PC-3 (cell line): ENCODE data around the gene RHOBTB3. TPM values are rescaled to one million over a fixed set of nuclear protein-coding genes. Genes with fewer than 3 reads are reported as not detected.

Experiments used
- ATAC-seq: fragments of 200-7000 bp; cut with Tn5 transposase; 2 replicates; pipeline ENCODE4 v1.9.1; 2020; ENCODE audit warnings: mild to moderate bottlenecking, moderate library complexity
- BruUV-seq: library from RNA; stranded (reverse); fragments of 400-500 nt; replicated peaks from 2 replicates; lab custom pipeline; 2021; lab: Mats Ljungman, UMichigan
- CTCF ChIA-PET: fragments of 300-600 bp; sonication (Branson Sonifier 250); formaldehyde crosslinking; loops from one replicate; lab custom pipeline; 2022; ENCODE audit warnings: antibody characterized with exemption; lab: Charles Lee
- POLR2A ChIA-PET: fragments of 300-600 bp; sonication (Branson Sonifier 250); formaldehyde crosslinking; loops from one replicate; lab custom pipeline; 2022; ENCODE audit warnings: antibody characterized with exemption; ENCODE audit not compliant: unreplicated experiment; lab: Charles Lee
- DNase-seq: peaks from one replicate; pipeline ENCODE4 v3.0.0-alpha.2; 2015
- H2AFZ ChIP-seq: fragments of 300-600 bp; sonication (generic); 2 replicates; pipeline ENCODE4 v1.6.0; 2016; ENCODE audit warnings: antibody characterized with exemption, low read length
- H3F3A ChIP-seq: fragments of 300-600 bp; sonication (generic); one replicate; pipeline ENCODE4 v1.6.0; 2017; ENCODE audit warnings: antibody characterized with exemption, low read length, control low read depth, mild to moderate bottlenecking; ENCODE audit not compliant: unreplicated experiment
- H3K27ac ChIP-seq: fragments of 300-600 bp; sonication (generic); 2 replicates; pipeline ENCODE4 v1.5.1; 2016; ENCODE audit warnings: mild to moderate bottlenecking, low read length
- H3K27me3 ChIP-seq: fragments of 300-600 bp; sonication (generic); 2 replicates; pipeline ENCODE4 v1.6.1; 2016; ENCODE audit warnings: low read length, mixed read lengths
- H3K36me3 ChIP-seq: fragments of 300-600 bp; sonication (generic); 2 replicates; pipeline ENCODE4 v1.6.1; 2016; ENCODE audit warnings: low read depth, mixed run types, low read length, mixed read lengths
- H3K4me1 ChIP-seq: fragments of 300-600 bp; sonication (generic); 2 replicates; pipeline ENCODE4 v1.5.1; 2016; ENCODE audit warnings: low read length; ENCODE audit not compliant: insufficient read depth
- H3K4me2 ChIP-seq: fragments of 300-600 bp; sonication (generic); 2 replicates; pipeline ENCODE4 v1.6.0; 2016; ENCODE audit warnings: low read length
- H3K4me3 ChIP-seq: fragments of 300-600 bp; sonication (generic); 2 replicates; pipeline ENCODE4 v1.5.1; 2016; ENCODE audit warnings: mild to moderate bottlenecking, low read length, mixed read lengths
- H3K79me2 ChIP-seq: fragments of 300-600 bp; sonication (generic); 2 replicates; pipeline ENCODE4 v1.6.1; 2017; ENCODE audit warnings: low read length, mixed read lengths
- H3K9ac ChIP-seq: fragments of 300-600 bp; sonication (generic); 2 replicates; pipeline ENCODE4 v1.6.0; 2016; ENCODE audit warnings: mild to moderate bottlenecking, low read length
- H3K9me2 ChIP-seq: fragments of 300-600 bp; sonication (generic); replicated peaks from 2 replicates; pipeline ENCODE4 v1.6.1; 2016; ENCODE audit warnings: mixed run types, low read length, mixed read lengths
- H3K9me3 ChIP-seq: fragments of 300-600 bp; sonication (generic); 2 replicates; pipeline ENCODE4 v1.6.1; 2016; ENCODE audit warnings: low read length, mixed read lengths
- H4K20me1 ChIP-seq: fragments of 300-600 bp; sonication (generic); 2 replicates; pipeline ENCODE4 v1.6.1; 2016; ENCODE audit warnings: low read length, mixed read lengths
- EZH2 ChIP-seq: fragments of 300-600 bp; sonication (generic); IDR thresholded peaks from one replicate; pipeline ENCODE4 v1.6.1; 2017; ENCODE audit warnings: antibody characterized with exemption, mild to moderate bottlenecking, low read length; ENCODE audit not compliant: unreplicated experiment
- EZH2phosphoT487 ChIP-seq: fragments of 300-600 bp; sonication (generic); IDR thresholded peaks from 2 replicates; pipeline ENCODE4 v1.6.1; 2018; ENCODE audit warnings: mild to moderate bottlenecking, antibody characterized with exemption, low read length, borderline replicate concordance
- intact Hi-C: fragments of 100-400 bp; cut with micrococcal nuclease; formaldehyde crosslinking; loops from 2 replicates; pipeline ENCODE4 v1.9.0; 2023
- total RNA-seq: library from RNA; depleted of rRNA; stranded (reverse); fragments of >200 nt; gene quantifications from 2 replicates; pipeline ENCODE4 v1.2.3, GENCODE V29; 2014
- TF ChIP-seq, protein P1 (sequence below): fragments of 300-600 bp; sonication (generic); conservative IDR thresholded peaks from 2 replicates; pipeline ENCODE4 v1.5.1; 2017; ENCODE audit warnings: antibody characterized with exemption, low read depth, mild to moderate bottlenecking, low read length

The RHOBTB3 gene
- total RNA-seq, 1 experiment from 2014 or later, result 16.3 TPM

DNA sequence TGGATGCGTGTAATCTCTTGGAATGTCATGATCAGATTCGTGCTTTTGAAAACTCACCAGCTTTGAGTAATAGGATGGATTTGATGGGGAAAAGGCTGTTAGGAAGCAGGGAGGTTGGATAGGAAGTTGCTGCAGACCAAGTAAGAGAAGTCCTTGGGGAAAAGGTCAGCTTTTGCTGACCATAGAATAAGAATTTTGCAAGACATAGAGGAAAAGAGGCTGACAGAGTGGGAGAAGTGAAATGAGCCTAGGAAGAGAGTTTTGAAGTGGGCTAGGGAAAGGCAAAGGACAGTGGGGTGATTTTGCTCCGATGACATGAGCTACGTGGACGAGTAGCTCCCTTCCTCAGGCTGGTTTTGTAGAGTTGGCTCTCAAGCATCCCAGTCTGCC, 31.5 kb downstream of the RHOBTB3 start:
- no peak for DNase-seq
- no peak overlapping the region for H2AFZ ChIP-seq
- POLR2A ChIA-PET, result no interaction called here
- no peak overlapping the region for H3K4me2 ChIP-seq
- H3K4me3 ChIP-seq, result no peak overlapping the region
- H3K27ac ChIP-seq, result no peak overlapping the region
- TF ChIP-seq, protein P1, sequence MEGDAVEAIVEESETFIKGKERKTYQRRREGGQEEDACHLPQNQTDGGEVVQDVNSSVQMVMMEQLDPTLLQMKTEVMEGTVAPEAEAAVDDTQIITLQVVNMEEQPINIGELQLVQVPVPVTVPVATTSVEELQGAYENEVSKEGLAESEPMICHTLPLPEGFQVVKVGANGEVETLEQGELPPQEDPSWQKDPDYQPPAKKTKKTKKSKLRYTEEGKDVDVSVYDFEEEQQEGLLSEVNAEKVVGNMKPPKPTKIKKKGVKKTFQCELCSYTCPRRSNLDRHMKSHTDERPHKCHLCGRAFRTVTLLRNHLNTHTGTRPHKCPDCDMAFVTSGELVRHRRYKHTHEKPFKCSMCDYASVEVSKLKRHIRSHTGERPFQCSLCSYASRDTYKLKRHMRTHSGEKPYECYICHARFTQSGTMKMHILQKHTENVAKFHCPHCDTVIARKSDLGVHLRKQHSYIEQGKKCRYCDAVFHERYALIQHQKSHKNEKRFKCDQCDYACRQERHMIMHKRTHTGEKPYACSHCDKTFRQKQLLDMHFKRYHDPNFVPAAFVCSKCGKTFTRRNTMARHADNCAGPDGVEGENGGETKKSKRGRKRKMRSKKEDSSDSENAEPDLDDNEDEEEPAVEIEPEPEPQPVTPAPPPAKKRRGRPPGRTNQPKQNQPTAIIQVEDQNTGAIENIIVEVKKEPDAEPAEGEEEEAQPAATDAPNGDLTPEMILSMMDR, result no peak
- TF ChIP-seq EZH2 (no peak), EZH2phosphoT487 (no peak)
- H3F3A ChIP-seq, result no peaks in the 10 kb centered on the region
- BruUV-seq, result no TSS peak
- H3K9me3 ChIP-seq, result no peaks in the 10 kb centered on the region
- no peaks in the 10 kb centered on the region for H3K9me2 ChIP-seq
- no peaks in the 10 kb centered on the region for H3K36me3 ChIP-seq
- ATAC-seq, result no peak
- no peaks in the 10 kb centered on the region for H3K27me3 ChIP-seq
- intact Hi-C loops, result no loop called here
- no peaks in the 10 kb centered on the region for H3K79me2 ChIP-seq
- no peak overlapping the region for H3K9ac ChIP-seq
- no peaks in the 10 kb centered on the region for H4K20me1 ChIP-seq
- H3K4me1 ChIP-seq, result peaks cover 35% of the 10 kb centered on the region
- CTCF ChIA-PET, result interaction anchor here (0.6 kb wide), 1 partner anchor 81 kb away, joined by 9 read pairs; no protein-coding TSS in a partner anchor

DNA sequence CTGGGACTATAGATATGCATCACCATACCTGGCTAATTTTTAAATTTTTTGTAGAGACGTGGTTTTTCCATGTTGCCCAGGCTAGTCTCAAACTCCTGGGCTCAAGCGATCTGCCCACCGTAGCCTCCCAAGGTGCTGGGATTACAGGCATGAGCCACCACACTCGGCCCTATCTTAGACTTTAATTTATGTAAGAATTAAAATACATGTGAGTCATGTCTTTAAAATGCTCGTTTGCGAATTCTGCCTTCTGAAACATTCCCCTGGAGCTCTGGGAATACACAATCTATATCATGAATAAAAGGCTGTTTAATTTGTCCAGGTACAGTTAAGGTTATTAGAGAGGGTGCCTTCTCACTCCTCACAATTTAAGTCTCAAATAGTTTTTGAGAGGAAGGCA, 32.8 kb downstream of the RHOBTB3 start:
- TF ChIP-seq, protein P1, result no peak
- TF ChIP-seq EZH2phosphoT487, result no peak
- ATAC-seq (no peak), DNase-seq (no peak)
- no peaks in the 10 kb centered on the region for H4K20me1 ChIP-seq
- no peaks in the 10 kb centered on the region for H3K36me3 ChIP-seq
- no peak overlapping the region for H3K4me3 ChIP-seq
- H3K9ac ChIP-seq, result no peak overlapping the region
- H3K79me2 ChIP-seq, result no peaks in the 10 kb centered on the region
- no peak overlapping the region for H3K27ac ChIP-seq
- H3K4me2 ChIP-seq, result no peak overlapping the region
- H3K9me2 ChIP-seq, result no peaks in the 10 kb centered on the region
- no peak overlapping the region for H2AFZ ChIP-seq
- peaks cover 35% of the 10 kb centered on the region for H3K4me1 ChIP-seq
- no peaks in the 10 kb centered on the region for H3K9me3 ChIP-seq
- CTCF ChIA-PET, result no interaction called here
- H3F3A ChIP-seq, result no peaks in the 10 kb centered on the region
- no TSS peak for BruUV-seq
- intact Hi-C loops, result no loop called here
- POLR2A ChIA-PET, result interaction anchor here (0.6 kb wide), 1 partner anchor 39 kb away, joined by 3 read pairs; no protein-coding TSS in a partner anchor
- no peaks in the 10 kb centered on the region for H3K27me3 ChIP-seq

- Histone ChIP-seq H3K9me3 (no peaks in the 10 kb centered on the region), H3K9ac (no peak overlapping the region), H3K27me3 (no peaks in the 10 kb centered on the region), H3K4me2 (no peak overlapping the region), H2AFZ (no peak overlapping the region), H3K79me2 (no peaks in the 10 kb centered on the region), H3K27ac (no peak overlapping the region), H3K9me2 (no peaks in the 10 kb centered on the region), H3K36me3 (no peaks in the 10 kb centered on the region), H3K4me3 (no peak overlapping the region), H3F3A (no peaks in the 10 kb centered on the region), H4K20me1 (no peaks in the 10 kb centered on the region), H3K4me1 (peaks cover 6% of the 10 kb centered on the region)
- POLR2A ChIA-PET, result no interaction called here
- TF ChIP-seq EZH2phosphoT487 (no peak), EZH2 (no peak)
- TF ChIP-seq, protein P1, result no peak
- no TSS peak for BruUV-seq
- no peak for ATAC-seq
- intact Hi-C loops, result no loop called here
- DNase-seq, result no peak
- CTCF ChIA-PET, result no interaction called here
Observed at GRCh38 chr5:95768731-95769130, 37.6 kb downstream of the RHOBTB3 start.
